GM20431 (cell line): ENCODE data around the gene EXOSC7.
"Not testable (repeated sequence)": the region's sequence is repeated elsewhere in the genome, so short reads cannot be mapped to it uniquely, and the experiment has no call there.

Experiments used
- in situ Hi-C: fragments of 300-500 bp; cut with MseI, MboI; formaldehyde crosslinking; loops from one replicate; pipeline ENCODE4 v1.15.0; 2020; ENCODE audit warnings: low sequenced_read_pairs; ENCODE audit not compliant: unreplicated experiment

EXOSC7 gene

DNA sequence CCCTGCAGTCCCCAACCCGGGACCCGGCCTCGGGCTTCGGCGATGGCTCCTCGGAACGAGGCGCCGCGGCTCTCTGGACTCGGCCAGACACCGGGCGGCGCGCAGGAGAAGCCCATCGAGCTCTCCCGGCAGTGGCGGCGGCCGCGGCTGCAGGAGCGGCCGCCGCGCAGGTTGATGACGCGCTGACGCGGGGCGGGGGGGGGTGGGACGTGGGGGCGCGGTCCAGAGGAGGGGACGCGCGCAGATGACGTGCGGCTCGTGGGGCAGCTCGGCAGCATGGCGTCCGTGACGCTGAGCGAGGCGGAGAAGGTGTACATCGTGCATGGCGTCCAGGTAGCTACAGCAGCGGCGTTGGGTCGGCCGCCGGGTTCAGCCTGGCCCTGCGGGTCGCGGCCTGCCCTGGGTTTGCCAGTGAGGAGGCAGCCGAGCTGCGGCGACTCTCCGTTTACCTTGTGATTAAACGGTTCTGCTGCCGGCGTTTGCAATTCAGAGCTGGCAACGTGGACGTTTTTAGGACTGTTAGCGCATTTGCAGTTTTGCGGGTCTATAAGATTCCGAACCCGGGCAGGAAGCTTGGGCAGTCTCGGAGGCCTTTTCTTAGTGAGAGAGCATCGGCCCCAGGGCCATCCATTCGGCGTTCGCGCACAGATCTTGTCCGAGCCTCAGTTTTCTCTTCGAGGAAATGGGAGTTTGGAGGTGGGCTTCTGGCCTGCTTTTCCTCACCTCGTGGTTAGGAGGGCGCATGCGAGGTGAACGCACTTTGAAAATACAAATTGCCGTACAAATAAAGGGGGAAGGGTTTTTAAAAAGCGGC, at the start of gene EXOSC7, which contains the start of gene ZDHHC3:
TSS of gene EXOSC7 (plus strand) at position 243 of the 814 bp plus-strand sequence. CDS start at position 277, 34 bp downstream.
TSS of gene ZDHHC3 (minus strand) at position 173 of the 814 bp plus-strand sequence. CDS start 16,738 bp downstream, outside the sequence.
- in situ Hi-C loops: no loop called here

DNA sequence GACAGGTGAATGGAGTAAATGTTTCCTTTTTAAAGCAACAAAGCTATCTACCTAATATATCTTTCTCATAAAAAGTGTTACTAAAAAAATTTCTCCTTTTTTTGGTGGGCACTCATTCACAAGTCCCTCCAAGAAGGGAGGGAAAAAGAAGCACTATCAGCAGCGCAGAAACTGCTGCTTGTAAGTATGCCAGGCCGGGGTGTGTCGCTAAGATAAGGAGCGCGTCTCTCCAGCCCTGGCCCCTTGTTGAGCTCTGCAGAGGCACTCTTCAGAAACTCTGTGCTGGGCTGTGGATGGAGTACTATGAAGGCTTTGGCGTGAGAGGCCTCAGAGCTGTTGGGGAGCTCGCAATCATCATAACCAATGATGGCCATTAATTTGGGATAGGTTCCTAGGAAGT, 49.1 kb upstream of the EXOSC7 start:
- in situ Hi-C loops: no loop called here

- in situ Hi-C loops: no loop called here
These were observed 48.7 kb upstream of the EXOSC7 start for GRCh38 chr3:44927371-44927770.

DNA sequence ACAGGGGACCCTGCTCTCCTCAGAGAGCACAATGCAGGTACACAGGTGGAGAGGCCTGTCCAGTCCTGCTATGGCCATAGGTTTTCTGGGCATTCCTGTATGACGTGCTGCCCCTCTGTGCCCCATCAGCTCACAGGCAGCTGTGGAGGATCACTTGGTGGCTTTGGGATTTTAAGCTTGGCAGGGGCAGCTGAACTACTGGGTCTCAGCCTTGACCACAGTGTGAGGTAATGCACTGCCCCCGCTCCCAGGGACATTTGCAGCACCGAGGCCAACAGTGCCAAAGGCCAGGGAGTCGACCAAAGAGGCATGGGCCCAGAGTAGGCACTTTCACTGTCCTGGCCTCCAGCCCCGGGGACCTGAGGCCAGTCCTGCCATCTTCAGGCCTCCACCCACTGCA, 46.3 kb upstream of the EXOSC7 start:
- in situ Hi-C loops: no loop called here

- in situ Hi-C loops: no loop called here
These were observed 45.1 kb upstream of the EXOSC7 start for GRCh38 chr3:44930911-44931310.

DNA sequence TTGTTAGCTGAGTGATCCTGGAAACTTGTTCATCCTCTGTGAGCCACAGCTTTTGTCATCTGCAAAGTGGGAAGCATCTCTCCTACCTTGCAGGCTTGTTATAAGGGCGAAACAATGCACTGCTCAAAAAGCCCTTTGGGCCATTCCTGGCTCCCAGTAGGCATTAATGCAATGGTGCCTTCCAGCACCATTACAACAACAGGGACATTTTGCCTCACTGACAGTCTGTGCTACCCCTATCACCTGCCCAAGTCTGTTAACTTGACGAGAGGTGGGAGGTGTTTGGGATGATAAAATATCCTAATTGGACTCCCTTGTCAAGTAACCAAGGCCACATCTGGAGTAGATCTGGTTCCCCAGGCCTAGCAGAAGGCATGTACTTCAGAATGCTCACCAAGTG, 44.3 kb upstream of the EXOSC7 start:
- in situ Hi-C loops: no loop called here

GRCh38 chr3:44932271-44932670, 43.8 kb upstream of the EXOSC7 start:
- in situ Hi-C loops: no loop called here

GRCh38 chr3:44932986-44933944, 42.8 kb upstream of the EXOSC7 start:
- in situ Hi-C loops: no loop called here

DNA sequence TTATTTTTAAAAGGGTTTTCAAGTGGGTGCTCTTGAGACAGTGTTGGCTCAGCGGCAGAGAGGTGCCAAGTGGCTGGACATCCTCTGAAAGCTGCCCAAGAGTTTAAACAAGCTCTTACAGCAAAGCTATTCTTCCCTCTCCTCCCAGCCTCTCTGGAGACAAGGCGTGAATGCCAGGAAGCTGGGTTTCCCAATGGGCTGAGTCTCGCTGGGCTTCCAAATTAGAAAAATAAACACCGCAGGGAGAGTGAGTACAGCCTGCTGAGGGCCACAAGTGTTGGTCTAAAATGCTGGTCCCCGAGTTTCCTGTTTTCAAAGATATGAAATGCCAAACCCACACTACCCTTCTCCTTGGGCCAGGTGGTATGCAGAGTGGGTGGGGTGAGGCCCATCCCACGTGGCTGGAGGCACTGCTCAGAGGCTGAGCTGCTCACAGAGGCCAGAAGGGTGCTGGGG, 36.4 kb upstream of the EXOSC7 start:
- in situ Hi-C loops: no loop called here

GRCh38 chr3:44942202-44942921, 33.7 kb upstream of the EXOSC7 start:
- in situ Hi-C loops: no loop called here

DNA sequence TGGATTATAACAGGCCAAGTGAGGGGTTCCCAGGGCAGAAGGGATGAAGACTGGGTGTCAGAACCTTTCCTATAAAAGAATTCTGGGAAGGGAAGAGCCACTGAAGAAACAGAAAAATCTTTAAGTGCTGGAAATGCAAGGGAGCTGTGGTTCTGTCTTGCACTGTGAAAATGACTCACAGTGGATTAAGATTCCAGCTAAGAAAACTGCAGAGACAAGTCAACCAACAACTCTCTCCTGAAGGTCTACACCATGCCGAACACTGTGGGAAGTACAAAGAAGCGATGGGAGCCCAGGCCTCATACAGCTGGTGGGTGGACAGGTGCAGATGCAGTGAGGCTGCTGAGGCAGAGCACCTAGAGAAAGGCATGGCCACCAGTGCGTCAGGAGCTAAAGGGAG, 27.8 kb upstream of the EXOSC7 start:
- in situ Hi-C loops: no loop called here

DNA sequence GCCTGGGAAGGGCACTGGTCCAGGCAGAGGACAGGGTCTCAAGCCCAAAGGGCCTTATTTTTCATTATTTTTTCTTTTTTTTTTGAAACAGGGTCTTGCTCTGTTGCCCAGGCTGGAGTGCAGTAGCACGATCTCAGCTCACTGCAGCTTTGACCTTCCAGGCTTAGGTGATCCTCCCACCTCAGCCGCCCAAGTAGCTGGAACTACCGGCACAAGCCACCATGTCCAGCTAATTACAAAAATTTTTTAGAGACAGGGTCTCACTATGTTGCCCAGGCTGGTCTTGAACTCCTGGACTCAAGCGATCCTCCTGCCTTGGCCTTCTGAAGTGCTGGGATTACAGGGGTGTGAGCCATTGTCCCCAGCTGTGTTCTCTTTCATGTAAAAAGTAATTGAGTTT, 26.3 kb upstream of the EXOSC7 start:
- in situ Hi-C loops: not testable (repeated sequence)

- in situ Hi-C loops: no loop called here
These were observed 25.7 kb upstream of the EXOSC7 start for GRCh38 chr3:44950275-44950734.

DNA sequence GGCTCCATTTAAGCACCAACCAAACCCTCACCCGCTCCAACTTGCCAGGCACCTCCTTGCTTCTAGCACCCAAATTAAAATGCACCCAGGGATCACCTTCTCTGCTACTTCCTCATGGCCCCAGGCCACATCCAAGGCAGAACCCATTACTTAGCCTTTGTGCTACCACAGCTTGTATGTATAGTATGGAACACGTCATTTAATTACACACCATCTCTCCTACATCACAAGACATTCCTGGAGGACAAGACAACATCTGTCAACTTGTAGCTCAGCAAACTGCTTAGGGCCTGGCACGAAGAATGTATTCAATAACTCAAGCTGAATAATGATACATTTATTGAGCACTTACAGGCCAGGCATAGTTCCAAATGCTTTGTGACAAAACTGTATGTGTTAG, 23.4 kb upstream of the EXOSC7 start:
- in situ Hi-C loops: no loop called here

DNA sequence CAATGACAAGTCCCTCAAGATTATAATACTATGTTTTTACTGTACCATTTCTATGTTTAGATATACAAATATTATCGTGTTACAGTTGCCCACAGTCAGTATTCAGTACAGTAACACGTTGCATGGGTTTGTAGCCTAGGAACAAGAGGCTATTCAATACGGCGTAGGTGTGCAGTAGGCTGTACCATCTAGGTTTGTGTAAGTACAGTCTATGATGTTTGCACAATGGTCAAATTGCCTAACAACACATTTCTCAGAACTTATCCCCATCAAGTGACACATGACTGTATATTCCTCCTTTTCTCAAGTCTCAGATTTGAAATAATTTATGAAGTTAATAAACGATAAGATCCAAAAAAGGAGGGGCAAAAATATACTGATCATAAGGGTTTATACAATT, 21.7 kb upstream of the EXOSC7 start:
- in situ Hi-C loops: no loop called here

DNA sequence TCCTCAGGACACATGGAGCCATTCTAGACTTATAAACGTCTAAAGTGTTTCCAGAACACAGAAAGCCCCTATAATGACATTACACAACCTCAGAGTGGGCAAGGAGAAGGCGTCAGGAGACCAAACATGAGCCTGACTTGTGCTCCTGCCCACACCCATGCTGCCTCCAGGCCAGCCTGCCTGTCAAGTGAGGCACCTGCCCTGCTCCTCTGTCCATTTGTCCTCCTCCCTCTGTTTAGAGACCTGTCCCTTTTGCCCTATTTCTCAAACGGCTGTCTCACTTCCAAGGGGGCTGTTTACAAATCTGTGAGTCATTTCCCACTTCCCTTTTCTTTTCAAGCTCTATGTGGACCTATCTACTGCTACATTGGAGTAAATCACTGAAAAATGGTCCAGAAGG, 21.1 kb upstream of the EXOSC7 start:
- in situ Hi-C loops: no loop called here

DNA sequence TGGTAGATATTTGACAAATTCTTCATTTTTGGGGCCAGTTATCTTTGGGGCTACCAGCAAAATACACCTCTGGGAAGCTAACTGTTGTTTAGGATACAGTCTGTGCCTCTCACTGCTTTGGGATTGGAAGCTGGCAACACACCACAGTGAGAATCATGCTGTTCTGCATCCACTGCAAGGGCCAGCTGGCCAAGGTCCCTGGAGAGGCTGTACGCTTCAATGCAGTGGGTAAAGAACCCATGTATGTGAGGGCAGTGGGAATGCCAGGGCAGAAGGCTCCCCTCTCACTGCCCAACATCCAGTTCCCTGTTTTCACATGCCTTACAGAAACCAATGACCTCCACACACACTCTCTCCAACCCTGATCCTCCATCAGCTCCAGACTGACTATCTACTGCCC, 20.1 kb upstream of the EXOSC7 start:
- in situ Hi-C loops: no loop called here

GRCh38 chr3:44957986-44958385, 18.1 kb upstream of the EXOSC7 start:
- in situ Hi-C loops: no loop called here

GRCh38 chr3:44958386-44958785, 17.7 kb upstream of the EXOSC7 start:
- in situ Hi-C loops: no loop called here

GRCh38 chr3:44960387-44961026, 15.5 kb upstream of the EXOSC7 start:
- in situ Hi-C loops: no loop called here
